Fibroblast of pulmonary artery (primary cell): ENCODE data around the gene EPO.
"Not testable (repeated sequence)": the region's sequence is repeated elsewhere in the genome, so short reads cannot be mapped to it uniquely, and the experiment has no call there.

ENCODE experiments used
- DNase-seq: peaks from one replicate; pipeline ENCODE4 v3.0.0-alpha.2; 2010; ENCODE audit warnings: low read depth
- H3K4me3 ChIP-seq: replicated peaks from 2 replicates; pipeline ENCODE4 v1.5.1; 2011; ENCODE audit warnings: low read depth, mild to moderate bottlenecking, control low read depth, low read length, moderate library complexity
- TF ChIP-seq, protein P1 (sequence below): IDR thresholded peaks from 2 replicates; pipeline ENCODE4 v1.5.1; 2011; ENCODE audit warnings: mild to moderate bottlenecking, control low read depth, low read length, inconsistent platforms; ENCODE audit errors: missing control alignments

The EPO gene

GRCh38 chr7:100708395-100708794 is 11.9 kb upstream of the EPO start:
- no peak overlapping the region for H3K4me3 ChIP-seq
- no peak for DNase-seq
- TF ChIP-seq, protein P1, sequence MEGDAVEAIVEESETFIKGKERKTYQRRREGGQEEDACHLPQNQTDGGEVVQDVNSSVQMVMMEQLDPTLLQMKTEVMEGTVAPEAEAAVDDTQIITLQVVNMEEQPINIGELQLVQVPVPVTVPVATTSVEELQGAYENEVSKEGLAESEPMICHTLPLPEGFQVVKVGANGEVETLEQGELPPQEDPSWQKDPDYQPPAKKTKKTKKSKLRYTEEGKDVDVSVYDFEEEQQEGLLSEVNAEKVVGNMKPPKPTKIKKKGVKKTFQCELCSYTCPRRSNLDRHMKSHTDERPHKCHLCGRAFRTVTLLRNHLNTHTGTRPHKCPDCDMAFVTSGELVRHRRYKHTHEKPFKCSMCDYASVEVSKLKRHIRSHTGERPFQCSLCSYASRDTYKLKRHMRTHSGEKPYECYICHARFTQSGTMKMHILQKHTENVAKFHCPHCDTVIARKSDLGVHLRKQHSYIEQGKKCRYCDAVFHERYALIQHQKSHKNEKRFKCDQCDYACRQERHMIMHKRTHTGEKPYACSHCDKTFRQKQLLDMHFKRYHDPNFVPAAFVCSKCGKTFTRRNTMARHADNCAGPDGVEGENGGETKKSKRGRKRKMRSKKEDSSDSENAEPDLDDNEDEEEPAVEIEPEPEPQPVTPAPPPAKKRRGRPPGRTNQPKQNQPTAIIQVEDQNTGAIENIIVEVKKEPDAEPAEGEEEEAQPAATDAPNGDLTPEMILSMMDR, result no peak

- no peak for DNase-seq
- TF ChIP-seq, protein P1, result no peak
- H3K4me3 ChIP-seq, result no peak overlapping the region
Observed at GRCh38 chr7:100710452-100710851, 9.8 kb upstream of the EPO start.

DNA sequence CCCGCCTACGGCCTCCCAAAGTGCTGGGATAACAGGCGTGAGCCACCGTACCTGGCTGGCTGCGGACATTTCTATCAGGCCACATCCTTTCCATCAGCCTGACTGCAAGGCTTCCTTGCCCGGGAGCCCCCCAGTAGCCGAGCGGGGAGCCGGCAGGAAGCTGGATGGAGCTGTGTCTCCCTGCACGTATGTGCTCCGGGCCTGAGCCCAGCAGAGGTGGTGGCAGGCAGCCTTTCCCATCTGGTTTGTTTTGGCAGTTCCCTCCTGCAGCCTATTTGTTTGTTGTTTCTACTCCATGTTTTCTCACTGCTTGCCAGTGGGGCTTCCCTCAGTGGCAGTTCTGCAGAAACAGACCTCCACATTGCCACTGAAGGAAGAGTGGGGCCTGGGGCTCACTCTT is 8.9 kb upstream of the EPO start:
- no peak overlapping the region for H3K4me3 ChIP-seq
- no peak for DNase-seq

DNA sequence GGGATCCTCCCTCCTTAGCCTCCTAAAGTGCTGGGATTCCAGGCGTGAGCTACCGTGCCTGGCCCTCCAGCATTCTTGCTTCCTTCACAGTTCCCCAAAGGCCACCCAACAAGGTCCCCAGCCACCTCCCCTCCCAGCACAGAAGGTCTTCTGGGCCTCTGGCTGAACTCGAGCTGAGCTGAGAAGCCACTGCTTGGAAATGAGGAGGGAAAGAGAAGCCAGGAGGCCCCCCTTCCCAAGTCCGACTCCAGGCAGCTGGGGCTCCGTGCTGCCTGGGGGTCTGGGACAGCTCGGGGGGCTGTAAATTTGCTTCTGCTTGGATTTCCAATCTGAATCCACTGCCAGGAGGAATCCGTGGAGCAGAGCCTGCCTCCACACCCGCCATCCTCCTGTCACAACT is 5.5 kb upstream of the EPO start:
- DNase-seq, result no peak
- no peak overlapping the region for H3K4me3 ChIP-seq
- TF ChIP-seq, protein P1, result no peak

More for the DNA sequence above, 8.9 kb upstream of the EPO start:
- TF ChIP-seq, protein P1, result no peak

DNA sequence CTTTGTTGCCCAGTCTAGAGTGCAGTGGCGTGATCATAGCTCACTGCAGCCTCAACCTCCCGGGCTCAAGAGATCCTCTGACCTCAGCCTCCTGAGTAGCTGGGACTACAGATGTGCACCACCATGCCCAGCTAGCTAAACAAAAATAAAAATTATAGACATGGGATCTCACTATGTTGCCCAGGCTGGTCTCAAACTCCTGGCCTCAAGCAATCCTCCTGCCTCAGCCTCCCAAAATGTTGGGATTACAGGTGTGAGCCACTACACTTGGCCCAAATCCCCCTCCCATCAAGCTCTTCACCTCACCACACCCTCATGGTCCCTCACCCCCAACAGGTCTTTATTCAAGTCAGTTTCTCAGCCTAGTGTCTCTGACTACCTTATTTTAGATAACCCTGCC is 3.2 kb upstream of the EPO start:
- DNase-seq, H3K4me3 ChIP-seq: not testable (repeated sequence)

DNA sequence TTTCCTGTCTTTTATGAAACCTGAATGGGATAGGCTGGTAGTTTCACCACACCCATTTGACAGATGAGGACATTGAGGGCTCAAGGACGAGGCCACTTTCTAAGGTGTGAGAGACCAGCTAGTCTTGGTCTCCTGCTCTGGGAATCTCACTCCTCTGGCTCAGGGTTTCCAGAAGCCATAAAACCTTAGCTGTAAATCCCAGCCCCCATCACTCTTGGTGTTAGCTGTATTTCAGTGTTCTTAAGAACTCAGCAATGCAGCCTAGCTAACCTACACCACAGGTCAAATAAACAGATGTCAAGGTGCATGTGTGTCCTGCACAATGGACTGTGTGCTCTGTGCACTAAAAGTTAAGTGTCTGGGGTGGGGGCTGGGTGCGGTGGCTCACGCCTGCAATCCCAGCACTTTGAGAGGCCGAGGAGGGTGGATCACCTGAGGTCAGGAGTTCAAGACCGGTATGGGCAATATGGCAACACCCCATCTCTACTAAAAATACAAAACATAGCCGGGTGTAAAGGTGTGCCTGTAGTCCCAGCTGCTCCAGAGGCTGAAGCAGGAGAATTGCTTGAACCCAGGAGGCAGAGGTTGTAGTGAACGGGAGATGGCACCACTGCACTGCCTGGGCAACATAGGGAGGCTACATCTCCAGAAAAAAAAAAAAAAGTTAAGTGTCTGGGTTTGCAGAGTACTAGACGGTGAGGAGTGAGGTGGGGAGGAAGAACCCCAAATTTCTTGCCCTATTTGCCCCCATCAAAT is 567 bp upstream of the EPO start:
- peak; percentile 36 for DNase-seq
- TF ChIP-seq, protein P1, result peak; percentile 8
- H3K4me3 ChIP-seq, result no peak overlapping the region

DNA sequence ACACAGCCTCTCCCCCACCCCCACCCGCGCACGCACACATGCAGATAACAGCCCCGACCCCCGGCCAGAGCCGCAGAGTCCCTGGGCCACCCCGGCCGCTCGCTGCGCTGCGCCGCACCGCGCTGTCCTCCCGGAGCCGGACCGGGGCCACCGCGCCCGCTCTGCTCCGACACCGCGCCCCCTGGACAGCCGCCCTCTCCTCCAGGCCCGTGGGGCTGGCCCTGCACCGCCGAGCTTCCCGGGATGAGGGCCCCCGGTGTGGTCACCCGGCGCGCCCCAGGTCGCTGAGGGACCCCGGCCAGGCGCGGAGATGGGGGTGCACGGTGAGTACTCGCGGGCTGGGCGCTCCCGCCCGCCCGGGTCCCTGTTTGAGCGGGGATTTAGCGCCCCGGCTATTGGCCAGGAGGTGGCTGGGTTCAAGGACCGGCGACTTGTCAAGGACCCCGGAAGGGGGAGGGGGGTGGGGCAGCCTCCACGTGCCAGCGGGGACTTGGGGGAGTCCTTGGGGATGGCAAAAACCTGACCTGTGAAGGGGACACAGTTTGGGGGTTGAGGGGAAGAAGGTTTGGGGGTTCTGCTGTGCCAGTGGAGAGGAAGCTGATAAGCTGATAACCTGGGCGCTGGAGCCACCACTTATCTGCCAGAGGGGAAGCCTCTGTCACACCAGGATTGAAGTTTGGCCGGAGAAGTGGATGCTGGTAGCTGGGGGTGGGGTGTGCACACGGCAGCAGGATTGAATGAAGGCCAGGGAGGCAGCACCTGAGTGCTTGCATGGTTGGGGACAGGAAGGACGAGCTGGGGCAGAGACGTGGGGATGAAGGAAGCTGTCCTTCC is 620 bp downstream of the EPO start:
- TF ChIP-seq, protein P1, result no peak
- no peak overlapping the region for H3K4me3 ChIP-seq
- DNase-seq, result no peak
